IMR-90 (cell line): ENCODE results near the gene PRCD. TPM values are rescaled to one million over a fixed set of nuclear protein-coding genes. Genes with fewer than 3 reads are reported as not detected.

Source experiments
- ATAC-seq: fragments of 200-7000 bp; cut with Tn5 transposase; 2 replicates; pipeline ENCODE4 v1.9.1; 2020; ENCODE audit warnings: low read depth, mild to moderate bottlenecking, moderate library complexity
- BruUV-seq: library from RNA; stranded (reverse); fragments of 400-500 nt; replicated peaks from 2 replicates; lab custom pipeline; 2021; lab: Mats Ljungman, UMichigan
- CTCF ChIA-PET: fragments of 300-600 bp; formaldehyde crosslinking; extraction: SDS; loops from one replicate; lab custom pipeline; 2021; ENCODE audit warnings: antibody characterized with exemption; lab: Yijun Ruan, JAX
- POLR2A ChIA-PET: fragments of 300-600 bp; sonication (Branson Sonifier 250); formaldehyde crosslinking; loops from one replicate; lab custom pipeline; 2022; ENCODE audit warnings: antibody characterized with exemption; ENCODE audit not compliant: unreplicated experiment; lab: Charles Lee
- DNase-seq: peaks from one replicate; pipeline ENCODE4 v3.0.0; 2013
- H2AFZ ChIP-seq: replicated peaks from 2 replicates; pipeline ENCODE3; 2013; ENCODE audit warnings: low read length, mild to moderate bottlenecking; ENCODE audit not compliant: poor library complexity
- H2AK5ac ChIP-seq: 2 replicates; pipeline ENCODE4 v1.6.1; 2013; ENCODE audit warnings: low read depth, low read length, inconsistent platforms
- H2AK9ac ChIP-seq: replicated peaks from 2 replicates; pipeline ENCODE3; 2013; ENCODE audit warnings: mild to moderate bottlenecking, low read depth, low read length, moderate library complexity; ENCODE audit not compliant: poor library complexity
- H2BK120ac ChIP-seq: 2 replicates; pipeline ENCODE4 v1.6.1; 2013; ENCODE audit warnings: low read depth, low read length, inconsistent platforms
- H2BK15ac ChIP-seq: 3 replicates; pipeline ENCODE4 v1.6.1; 2013; ENCODE audit warnings: low read depth, low read length, inconsistent platforms
- H2BK20ac ChIP-seq: 2 replicates; pipeline ENCODE4 v1.6.1; 2013; ENCODE audit warnings: low read depth, mild to moderate bottlenecking, inconsistent platforms, low read length, moderate library complexity
- H2BK5ac ChIP-seq: 2 replicates; pipeline ENCODE4 v1.6.1; 2013; ENCODE audit warnings: mild to moderate bottlenecking, low read depth, low read length, inconsistent platforms; ENCODE audit not compliant: poor library complexity, severe bottlenecking
- H3K14ac ChIP-seq: replicated peaks from 2 replicates; pipeline ENCODE4 v1.6.1; 2013; ENCODE audit warnings: low read depth, low read length, inconsistent platforms
- H3K18ac ChIP-seq: 2 replicates; pipeline ENCODE4 v1.6.1; 2013; ENCODE audit warnings: low read depth, low read length, control low read depth
- H3K23ac ChIP-seq: 2 replicates; pipeline ENCODE4 v1.6.1; 2013; ENCODE audit warnings: low read depth, low read length, inconsistent platforms
- H3K27ac ChIP-seq: 2 replicates; pipeline ENCODE4 v1.5.1; 2013; ENCODE audit warnings: mild to moderate bottlenecking, control low read depth, low read length; ENCODE audit not compliant: insufficient read depth
- H3K27me3 ChIP-seq: 2 replicates; pipeline ENCODE4 v1.6.1; 2013; ENCODE audit warnings: low read length; ENCODE audit not compliant: control insufficient read depth, insufficient read depth
- H3K36me3 ChIP-seq: 2 replicates; pipeline ENCODE4 v1.6.1; 2013; ENCODE audit warnings: low read length, mixed read lengths; ENCODE audit not compliant: control insufficient read depth, insufficient read depth
- H3K4ac ChIP-seq: 2 replicates; pipeline ENCODE4 v1.6.1; 2013; ENCODE audit warnings: low read depth, low read length, inconsistent platforms
- H3K4me1 ChIP-seq: 2 replicates; pipeline ENCODE4 v1.6.1; 2013; ENCODE audit warnings: low read length, mixed read lengths; ENCODE audit not compliant: control insufficient read depth, insufficient read depth
- H3K4me2 ChIP-seq: 2 replicates; pipeline ENCODE4 v1.6.1; 2013; ENCODE audit warnings: low read depth, mild to moderate bottlenecking, control low read depth, low read length, moderate library complexity
- H3K4me3 ChIP-seq: 2 replicates; pipeline ENCODE4 v1.5.1; 2013; ENCODE audit warnings: low read depth, mild to moderate bottlenecking, control low read depth, low read length, moderate library complexity; ENCODE audit not compliant: insufficient read depth
- H3K56ac ChIP-seq: 2 replicates; pipeline ENCODE4 v1.6.1; 2013; ENCODE audit warnings: low read length, inconsistent platforms; ENCODE audit not compliant: insufficient read depth; ENCODE audit errors: extremely low read depth
- H3K79me1 ChIP-seq, 2 experiments: 2 replicates each; pipeline ENCODE4 v1.6.1; 2013; ENCODE audit warnings: low read length in 2 of 2, inconsistent platforms in 1 of 2, low read depth in 1 of 2
- H3K9ac ChIP-seq: 2 replicates; pipeline ENCODE4 v1.6.1; 2013; ENCODE audit warnings: low read depth, low read length, control low read depth
- H3K9me1 ChIP-seq: 2 replicates; pipeline ENCODE4 v1.6.1; 2013; ENCODE audit warnings: low read length, inconsistent platforms; ENCODE audit not compliant: insufficient read depth
- H3K9me3 ChIP-seq: 2 replicates; pipeline ENCODE4 v1.6.1; 2013; ENCODE audit warnings: low read length; ENCODE audit not compliant: control insufficient read depth, insufficient read depth
- H4K20me1 ChIP-seq: 2 replicates; pipeline ENCODE4 v1.6.1; 2013; ENCODE audit warnings: low read length, inconsistent platforms; ENCODE audit not compliant: insufficient read depth
- H4K5ac ChIP-seq: 2 replicates; pipeline ENCODE4 v1.6.1; 2013; ENCODE audit warnings: mild to moderate bottlenecking, low read depth, low read length, control low read depth
- H4K8ac ChIP-seq, 2 experiments: 2 replicates each; pipeline ENCODE4 v1.6.1; 2013; ENCODE audit warnings: low read depth in 2 of 2, low read length in 2 of 2, control low read depth in 1 of 2, inconsistent platforms in 1 of 2
- H4K91ac ChIP-seq: 2 replicates; pipeline ENCODE4 v1.6.1; 2013; ENCODE audit warnings: low read depth, low read length, inconsistent platforms; ENCODE audit not compliant: insufficient read depth
- CTCF ChIP-seq: conservative IDR thresholded peaks from 2 replicates; pipeline ENCODE4 v1.5.1; 2012; ENCODE audit warnings: mild to moderate bottlenecking, low read depth, low read length, improper control_type of control experiment
- MAFK ChIP-seq: IDR thresholded peaks from 2 replicates; pipeline ENCODE4 v1.6.1; 2012; ENCODE audit warnings: low read depth, low read length, improper control_type of control experiment
- MXI1 ChIP-seq: IDR thresholded peaks from 2 replicates; pipeline ENCODE4 v1.6.1; 2012; ENCODE audit warnings: low read depth, mild to moderate bottlenecking, low read length, moderate library complexity, borderline replicate concordance
- USF2 ChIP-seq: fragments of 150-350 bp; IDR thresholded peaks from 2 replicates; pipeline ENCODE4 v1.6.1; 2017; ENCODE audit warnings: mild to moderate bottlenecking, antibody characterized with exemption, low read length, low read depth
- WGBS, 2 experiments: methylation state at CpG; one replicate each; pipeline versions ENCODE4 v1.1.5 to v1.1.7; 2013; ENCODE audit warnings: missing lambda C conversion rate in 2 of 2; ENCODE audit not compliant: insufficient read length in 1 of 2; ENCODE audit errors: extremely low coverage in 2 of 2; 5-methylcytosine and 5-hydroxymethylcytosine counted together
- dilution Hi-C: fragments of 300-500 bp; cut with HindIII; formaldehyde crosslinking; loops from one replicate; pipeline ENCODE4 v1.14.3; 2018; ENCODE audit warnings: low sequenced_read_pairs; ENCODE audit not compliant: unreplicated experiment
- in situ Hi-C: fragments of 300-500 bp; cut with MboI; formaldehyde crosslinking; loops from 3 replicates; pipeline ENCODE4 v1.14.3; 2019; ENCODE audit warnings: low sequenced_read_pairs, inconsistent platforms, mixed read lengths
- intact Hi-C: fragments of 100-400 bp; cut with micrococcal nuclease; formaldehyde crosslinking; loops from 2 replicates; pipeline ENCODE4 v1.10.0; 2022
- polyA plus RNA-seq, 3 experiments: library from polyadenylated mRNA; depleted of rRNA; stranded (reverse); fragments of >200 nt; gene quantifications; 2 replicates each; pipeline ENCODE4 v1.2.3, GENCODE V29; 2012; ENCODE audit warnings: low replicate concordance in 1 of 3
- total RNA-seq: library from RNA; depleted of rRNA; stranded (reverse); fragments of >200 nt; gene quantifications from 2 replicates; pipeline ENCODE4 v1.2.3, GENCODE V29; 2012

Gene PRCD
- total and polyA plus RNA-seq, 2 of the 4 experiments (the other 2 are of a cell fraction) = 0.32 TPM; not detected in 1

- peak within 1 kb of the TSS; percentile 73 for H3K9ac ChIP-seq
- peak within 1 kb of the TSS; percentile 80; the same call in 1 of the 3 replicates for H2BK15ac ChIP-seq
- intact Hi-C loops (no loop called here), in situ Hi-C loops (loop anchor here (10.0 kb wide), 2 partner anchors 96 to 196 kb away; partner anchors contain the start of gene QRICH2), dilution Hi-C loops (no loop called here)
- H4K20me1 ChIP-seq = no peaks in the 10 kb centered on the region
- H2BK120ac ChIP-seq = peak within 1 kb of the TSS; percentile 80
- no peaks in the 10 kb centered on the region for H3K27me3 ChIP-seq
- 3% methylated on average over 44 of the region's 72 CpGs; no CpG with 5 or more reads in 1 of the 2 experiments for WGBS, 2 experiments
- H3K27ac ChIP-seq = peak within 1 kb of the TSS; percentile 26
- H2AK5ac ChIP-seq = peak within 1 kb of the TSS; percentile 82
- peaks cover 27% of the 10 kb centered on the region for H3K4me1 ChIP-seq
- peak within 1 kb of the TSS; percentile 32; the same call in 1 of the 2 replicates for H2BK20ac ChIP-seq
- peak within 1 kb of the TSS; percentile 97 for H3K4me2 ChIP-seq
- H4K8ac ChIP-seq = peak within 1 kb of the TSS; percentile 93 to 96
- peak within 1 kb of the TSS; percentile 100 for H4K5ac ChIP-seq
- H4K91ac ChIP-seq = peak within 1 kb of the TSS; percentile 69; the same call in 1 of the 2 replicates
- DNase-seq (peak; percentile 53), ATAC-seq (peak; percentile 86)
- peaks cover 4 to 30% of the 10 kb centered on the region in 2 experiments; a peak in 3 of 4 replicates for H3K79me1 ChIP-seq
- H2AK9ac ChIP-seq = peak within 1 kb of the TSS; percentile 94
- H3K18ac ChIP-seq = peak within 1 kb of the TSS; percentile 86
- H2AFZ ChIP-seq = peak within 1 kb of the TSS; percentile 92
- ChIA-PET POLR2A (no interaction called here), CTCF (interaction anchor here (1.6 kb wide), 1 partner anchor 116 kb away, joined by 4 read pairs; no protein-coding TSS in a partner anchor)
- peak; percentile 15; the same call in 1 of the 2 replicates for TF ChIP-seq USF2
- TF ChIP-seq MXI1 = peak; percentile 70; the same call in 1 of the 2 replicates
- TF ChIP-seq MAFK = no peak
- no peak for TF ChIP-seq CTCF
- H2BK5ac ChIP-seq = peak within 1 kb of the TSS; percentile 25
- peak within 1 kb of the TSS; percentile 85 for H3K4ac ChIP-seq
- H3K9me3 ChIP-seq = no peaks in the 10 kb centered on the region
- peak within 1 kb of the TSS; percentile 89 for H3K23ac ChIP-seq
- peak within 1 kb of the TSS; percentile 82 for H3K4me3 ChIP-seq
- peak within 1 kb of the TSS; percentile 96 for H3K14ac ChIP-seq
- no peaks in the 10 kb centered on the region for H3K36me3 ChIP-seq
- H3K9me1 ChIP-seq = peaks cover 16% of the 10 kb centered on the region
- no peak within 1 kb of the TSS for H3K56ac ChIP-seq
- no TSS peak for BruUV-seq
Measured at GRCh38 chr17:76501018-76501826, 38.6 kb upstream of the PRCD start, which contains the start of gene RHBDF2. TSS of gene RHBDF2 (minus strand) at chr17:76501423. CDS start at chr17:76481524, 19,899 bp downstream.
